Measurements from ENCODE around the gene GYS1. TPM values are rescaled to one million over a fixed set of nuclear protein-coding genes. Genes with fewer than 3 reads are reported as not detected.
"Not testable (repeated sequence)": the region's sequence is repeated elsewhere in the genome, so short reads cannot be mapped to it uniquely, and the experiment has no call there.

Gene GYS1
- total RNA-seq, result 25.6 and 44.5 TPM in 2 replicates

DNA sequence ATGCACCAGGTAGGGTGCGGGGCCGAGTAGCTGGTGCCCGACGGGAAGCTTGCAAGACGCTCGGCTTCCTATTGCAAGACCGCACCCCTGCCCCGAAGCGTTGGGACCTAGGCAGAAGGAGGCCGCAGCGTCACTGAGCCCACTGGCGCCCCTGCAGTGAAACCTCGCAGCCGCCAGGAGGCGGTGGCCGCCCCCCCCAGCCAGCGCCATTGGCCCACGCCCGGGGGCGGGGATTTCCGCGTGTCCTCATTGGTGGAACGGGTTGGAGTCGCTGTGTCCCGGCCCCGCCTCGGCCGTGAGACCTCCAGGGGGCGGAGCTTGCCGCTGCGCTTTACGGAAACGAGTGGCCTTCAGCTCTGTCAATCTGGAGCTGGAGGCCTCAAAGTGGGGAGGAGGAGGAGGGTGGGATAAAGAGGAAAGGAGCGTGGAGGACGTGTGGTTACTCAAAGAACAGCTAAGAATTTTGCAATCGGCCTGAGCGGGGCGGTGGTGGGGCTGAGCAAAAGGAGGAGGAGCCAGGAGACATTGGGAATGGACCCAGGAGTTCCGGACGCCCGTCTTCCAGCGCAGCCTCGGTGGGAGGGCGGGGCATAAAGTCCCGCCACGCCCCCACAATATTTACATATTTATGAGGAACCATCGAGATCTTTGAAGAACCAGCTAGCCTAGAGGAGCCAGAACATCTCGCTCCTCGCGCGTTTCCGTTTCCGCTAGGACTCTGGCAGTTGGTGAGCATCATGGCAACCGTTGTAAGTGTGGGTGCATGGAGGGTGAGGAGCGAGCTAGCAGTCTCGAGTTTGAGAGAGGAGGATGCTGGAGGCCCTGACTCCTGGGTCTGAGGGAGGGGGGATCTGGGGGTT is at the start of gene GYS1, which contains the start of gene RUVBL2:
Gene GYS1 (minus strand): TSS at position 135 of the 860 bp plus-strand sequence. CDS start 197 bp downstream, outside the sequence.
Gene RUVBL2 (plus strand): TSS at position 713 of the 860 bp plus-strand sequence. CDS start 25 bp downstream, at position 738.
- DNase-seq (ENCODE audit: insufficient read length, low spot score, missing footprints), result peak; percentile 98
- Histone ChIP-seq H3K4me3 (ENCODE audit: insufficient read depth, low read length) (peak within 1 kb of the TSS; percentile 89), H3K9me3 (ENCODE audit: low read depth, low read length) (no peaks in the 10 kb centered on the region), H3K4me2 (ENCODE audit: insufficient read depth, low read length) (peak within 1 kb of the TSS; percentile 99), H3K27me3 (ENCODE audit: insufficient read depth, low read length) (no peaks in the 10 kb centered on the region), H3K4me1 (ENCODE audit: insufficient read depth, low read length) (peaks cover 29% of the 10 kb centered on the region), H2AFZ (ENCODE audit: low read length) (peak within 1 kb of the TSS; percentile 82), H3K36me3 (ENCODE audit: insufficient read depth, low read length) (peaks cover 6% of the 10 kb centered on the region), H3K27ac (ENCODE audit: low read depth, low read length) (peak within 1 kb of the TSS; percentile 85), H4K20me1 (ENCODE audit: insufficient read depth, low read length) (peaks cover 20% of the 10 kb centered on the region), H3K79me2 (ENCODE audit: insufficient read depth, low read length) (peaks cover 80% of the 10 kb centered on the region)
- TF ChIP-seq, protein P1, sequence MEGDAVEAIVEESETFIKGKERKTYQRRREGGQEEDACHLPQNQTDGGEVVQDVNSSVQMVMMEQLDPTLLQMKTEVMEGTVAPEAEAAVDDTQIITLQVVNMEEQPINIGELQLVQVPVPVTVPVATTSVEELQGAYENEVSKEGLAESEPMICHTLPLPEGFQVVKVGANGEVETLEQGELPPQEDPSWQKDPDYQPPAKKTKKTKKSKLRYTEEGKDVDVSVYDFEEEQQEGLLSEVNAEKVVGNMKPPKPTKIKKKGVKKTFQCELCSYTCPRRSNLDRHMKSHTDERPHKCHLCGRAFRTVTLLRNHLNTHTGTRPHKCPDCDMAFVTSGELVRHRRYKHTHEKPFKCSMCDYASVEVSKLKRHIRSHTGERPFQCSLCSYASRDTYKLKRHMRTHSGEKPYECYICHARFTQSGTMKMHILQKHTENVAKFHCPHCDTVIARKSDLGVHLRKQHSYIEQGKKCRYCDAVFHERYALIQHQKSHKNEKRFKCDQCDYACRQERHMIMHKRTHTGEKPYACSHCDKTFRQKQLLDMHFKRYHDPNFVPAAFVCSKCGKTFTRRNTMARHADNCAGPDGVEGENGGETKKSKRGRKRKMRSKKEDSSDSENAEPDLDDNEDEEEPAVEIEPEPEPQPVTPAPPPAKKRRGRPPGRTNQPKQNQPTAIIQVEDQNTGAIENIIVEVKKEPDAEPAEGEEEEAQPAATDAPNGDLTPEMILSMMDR (IDR thresholded peaks at IDR 0.05; ENCODE audit: extremely low read depth, low read depth, low read length), result peak; percentile 82

- H3K9me3 ChIP-seq (ENCODE audit: low read depth, low read length); H3K4me2 ChIP-seq (ENCODE audit: insufficient read depth, low read length); H3K79me2 ChIP-seq (ENCODE audit: insufficient read depth, low read length); H2AFZ ChIP-seq (ENCODE audit: low read length); H3K27me3 ChIP-seq (ENCODE audit: insufficient read depth, low read length); H3K27ac ChIP-seq (ENCODE audit: low read depth, low read length); H3K4me1 ChIP-seq (ENCODE audit: insufficient read depth, low read length); H4K20me1 ChIP-seq (ENCODE audit: insufficient read depth, low read length); H3K36me3 ChIP-seq (ENCODE audit: insufficient read depth, low read length); H3K4me3 ChIP-seq (ENCODE audit: insufficient read depth, low read length): not testable (repeated sequence)
- peak; percentile 0 for DNase-seq (ENCODE audit: insufficient read length, low spot score, missing footprints)
These were observed 49.6 kb upstream of the GYS1 start for GRCh38 chr19:49042666-49043065.

DNA sequence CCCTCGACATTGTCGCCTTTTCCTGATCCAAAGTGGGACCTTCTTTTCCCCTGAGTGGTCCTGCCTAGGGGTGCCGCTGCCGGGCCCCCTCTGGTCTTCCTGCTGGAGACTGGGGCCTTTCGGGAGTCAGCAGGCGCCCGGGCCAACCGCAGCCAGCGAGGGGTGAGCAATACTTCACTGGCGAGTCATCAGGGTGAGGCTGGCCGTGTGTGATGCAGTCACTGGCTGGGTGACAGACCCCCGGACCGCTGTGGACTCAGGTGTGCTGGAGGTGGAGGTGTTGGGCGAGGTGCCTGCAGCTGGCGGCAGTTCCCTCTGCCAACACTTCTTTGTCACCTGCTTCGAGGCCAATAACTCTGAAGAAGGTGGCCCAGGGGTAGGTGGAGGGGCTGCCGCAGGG is 49.1 kb upstream of the GYS1 start:
- H3K79me2 ChIP-seq (ENCODE audit: insufficient read depth, low read length), result no peaks in the 10 kb centered on the region
- H3K9me3 ChIP-seq (ENCODE audit: low read depth, low read length), result no peaks in the 10 kb centered on the region
- DNase-seq (ENCODE audit: insufficient read length, low spot score, missing footprints), result peak; percentile 87
- no peak overlapping the region for H3K4me2 ChIP-seq (ENCODE audit: insufficient read depth, low read length)
- H4K20me1 ChIP-seq (ENCODE audit: insufficient read depth, low read length), result no peaks in the 10 kb centered on the region
- H3K4me3 ChIP-seq (ENCODE audit: insufficient read depth, low read length), result no peak overlapping the region
- H3K27me3 ChIP-seq (ENCODE audit: insufficient read depth, low read length), result no peaks in the 10 kb centered on the region
- H3K4me1 ChIP-seq (ENCODE audit: insufficient read depth, low read length), result peaks cover 4% of the 10 kb centered on the region
- TF ChIP-seq, protein P1 (IDR thresholded peaks at IDR 0.05; ENCODE audit: extremely low read depth, low read depth, low read length), result no peak
- H3K27ac ChIP-seq (ENCODE audit: low read depth, low read length), result no peak overlapping the region
- no peak overlapping the region for H2AFZ ChIP-seq (ENCODE audit: low read length)
- no peaks in the 10 kb centered on the region for H3K36me3 ChIP-seq (ENCODE audit: insufficient read depth, low read length)

DNA sequence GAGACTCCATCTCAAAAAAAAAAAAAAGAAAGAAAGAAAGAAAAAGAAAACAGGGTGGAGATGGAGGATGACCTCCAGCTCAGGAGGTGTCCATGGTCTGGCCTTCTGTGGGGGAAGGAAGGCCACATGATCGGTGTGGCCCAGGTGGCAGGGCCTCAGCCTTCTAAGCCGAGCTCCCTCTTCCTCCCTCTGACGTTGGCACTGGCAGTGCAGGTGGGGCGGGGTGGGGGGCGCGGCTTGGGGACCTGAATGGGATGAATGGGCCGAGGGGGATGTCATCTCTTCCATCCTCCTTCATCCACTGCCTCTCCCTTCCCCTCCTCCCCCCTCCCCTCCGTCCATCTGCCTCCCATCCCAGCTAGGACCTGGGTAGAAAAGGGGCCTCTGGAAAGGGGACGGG is 46.6 kb upstream of the GYS1 start:
- not testable (repeated sequence) for DNase-seq (ENCODE audit: insufficient read length, low spot score, missing footprints); H3K9me3 ChIP-seq (ENCODE audit: low read depth, low read length); H4K20me1 ChIP-seq (ENCODE audit: insufficient read depth, low read length); H3K27me3 ChIP-seq (ENCODE audit: insufficient read depth, low read length); H3K4me3 ChIP-seq (ENCODE audit: insufficient read depth, low read length); H3K4me2 ChIP-seq (ENCODE audit: insufficient read depth, low read length); H3K36me3 ChIP-seq (ENCODE audit: insufficient read depth, low read length); H3K4me1 ChIP-seq (ENCODE audit: insufficient read depth, low read length); H3K27ac ChIP-seq (ENCODE audit: low read depth, low read length); H3K79me2 ChIP-seq (ENCODE audit: insufficient read depth, low read length); H2AFZ ChIP-seq (ENCODE audit: low read length)

GRCh38 chr19:49038557-49039276 is 45.6 kb upstream of the GYS1 start:
- H3K27me3 ChIP-seq (ENCODE audit: insufficient read depth, low read length); H3K36me3 ChIP-seq (ENCODE audit: insufficient read depth, low read length); H3K9me3 ChIP-seq (ENCODE audit: low read depth, low read length); H4K20me1 ChIP-seq (ENCODE audit: insufficient read depth, low read length); H2AFZ ChIP-seq (ENCODE audit: low read length); H3K4me3 ChIP-seq (ENCODE audit: insufficient read depth, low read length); H3K4me1 ChIP-seq (ENCODE audit: insufficient read depth, low read length); H3K79me2 ChIP-seq (ENCODE audit: insufficient read depth, low read length); H3K27ac ChIP-seq (ENCODE audit: low read depth, low read length): not testable (repeated sequence)
- peak overlapping the region; percentile 36 for H3K4me2 ChIP-seq (ENCODE audit: insufficient read depth, low read length)
- peak; percentile 91 for DNase-seq (ENCODE audit: insufficient read length, low spot score, missing footprints)

DNA sequence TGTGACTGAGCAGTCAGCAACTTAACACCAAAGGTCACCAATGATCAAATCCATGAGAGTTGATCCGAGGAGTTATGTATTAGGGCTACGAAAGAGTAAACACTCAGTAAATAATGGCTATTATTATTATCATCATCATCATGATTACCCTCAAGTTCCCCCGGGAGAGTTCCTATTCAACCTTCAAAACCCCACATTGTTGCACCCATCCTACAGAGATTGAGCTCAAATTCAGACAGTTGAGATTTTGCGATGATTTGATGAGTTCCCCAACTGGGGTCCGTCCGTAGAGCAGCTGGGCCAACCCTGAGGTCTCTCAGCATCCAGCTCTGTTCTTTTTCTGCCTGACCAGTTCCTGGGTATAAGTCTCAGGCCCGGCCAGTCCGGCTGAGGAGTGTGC is 45.0 kb upstream of the GYS1 start:
- H3K4me3 ChIP-seq (ENCODE audit: insufficient read depth, low read length); H2AFZ ChIP-seq (ENCODE audit: low read length); H3K9me3 ChIP-seq (ENCODE audit: low read depth, low read length); H3K4me1 ChIP-seq (ENCODE audit: insufficient read depth, low read length); H3K79me2 ChIP-seq (ENCODE audit: insufficient read depth, low read length); H3K27me3 ChIP-seq (ENCODE audit: insufficient read depth, low read length); DNase-seq (ENCODE audit: insufficient read length, low spot score, missing footprints); H3K4me2 ChIP-seq (ENCODE audit: insufficient read depth, low read length); H3K27ac ChIP-seq (ENCODE audit: low read depth, low read length); H4K20me1 ChIP-seq (ENCODE audit: insufficient read depth, low read length); H3K36me3 ChIP-seq (ENCODE audit: insufficient read depth, low read length): not testable (repeated sequence)
